ENCODE measurements around the gene LARGE2.

LARGE2 gene

DNA sequence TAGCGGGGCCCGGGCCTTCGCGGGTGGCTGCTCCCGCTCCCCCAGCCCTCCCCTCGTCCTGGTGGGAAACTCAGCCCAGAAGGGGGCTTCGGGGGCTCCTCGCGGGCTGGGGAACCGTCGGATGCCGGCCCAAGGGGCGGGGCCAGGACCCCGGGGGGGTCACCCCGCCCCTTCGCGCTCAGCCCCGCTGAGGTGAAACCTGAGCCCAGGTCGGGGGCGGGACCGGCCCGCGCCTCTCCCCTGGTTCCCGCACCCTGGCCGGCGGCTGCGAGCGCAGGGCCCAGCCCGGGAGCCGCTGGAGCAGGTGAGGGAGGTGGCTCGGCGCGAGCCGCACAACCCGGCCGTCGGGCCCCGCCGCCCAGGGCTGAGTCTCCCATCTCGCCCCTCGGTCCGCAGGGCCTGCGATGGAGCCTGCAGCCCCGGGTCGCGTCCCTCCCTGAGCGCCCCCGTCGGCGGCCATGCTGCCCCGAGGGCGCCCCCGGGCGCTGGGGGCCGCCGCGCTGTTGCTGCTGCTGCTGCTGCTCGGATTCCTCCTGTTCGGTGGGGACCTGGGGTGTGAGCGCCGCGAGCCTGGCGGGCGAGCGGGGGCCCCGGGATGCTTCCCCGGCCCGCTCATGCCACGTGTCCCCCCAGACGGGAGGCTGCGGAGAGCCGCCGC is at the start of gene LARGE2:
TSS of gene LARGE2 (plus strand) at position 232 of the 658 bp plus-strand sequence. CDS start at position 459, 227 bp downstream.
- peak within 1 kb of the TSS; percentile 27 to 56 for H3K4me3 ChIP-seq (ENCODE audit: low read depth in 1 of 2, low read length in 1 of 2)
- no peak within 1 kb of the TSS for H3K27ac ChIP-seq
- TF ChIP-seq CTCF (IDR thresholded peaks at IDR 0.05) = no peak
- H3K4me1 ChIP-seq (ENCODE audit: control insufficient read depth in 1 of 2, insufficient read depth in 1 of 2, low read depth in 1 of 2, low read length in 1 of 2) = peaks cover 23 to 29% of the 10 kb centered on the region in 2 experiments
- H3K27me3 ChIP-seq = peaks cover 66% of the 10 kb centered on the region
- H3K36me3 ChIP-seq = no peaks in the 10 kb centered on the region
- H3K9me3 ChIP-seq = no peaks in the 10 kb centered on the region

GRCh38 chr11:45876401-45876800 is 46.1 kb upstream of the LARGE2 start:
- TF ChIP-seq CTCF (IDR thresholded peaks at IDR 0.05) = no peak

DNA sequence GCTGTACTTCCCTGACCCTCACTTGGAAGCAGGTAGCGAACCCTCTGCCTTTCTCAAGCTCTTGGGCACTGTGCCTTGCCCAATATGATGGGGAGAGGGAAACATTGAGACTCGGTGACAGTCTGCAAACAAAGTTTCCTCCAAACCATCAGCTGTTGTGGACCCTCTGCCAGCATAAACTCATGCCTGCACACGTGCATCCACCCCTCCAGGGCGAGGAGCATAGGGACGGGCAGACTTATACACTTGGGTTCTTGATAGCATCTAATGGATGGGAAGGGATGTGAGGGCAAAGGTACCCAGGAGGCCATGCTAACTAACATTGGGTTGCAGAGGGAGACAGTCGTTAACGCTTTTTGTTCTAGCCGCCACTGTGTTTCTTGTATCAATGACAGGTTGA is 45.2 kb upstream of the LARGE2 start:
- no peaks in the 10 kb centered on the region for H3K4me1 ChIP-seq (ENCODE audit: control insufficient read depth in 1 of 2, insufficient read depth in 1 of 2, low read depth in 1 of 2, low read length in 1 of 2)
- H3K27ac ChIP-seq = no peak overlapping the region
- H3K9me3 ChIP-seq = no peaks in the 10 kb centered on the region
- TF ChIP-seq CTCF (IDR thresholded peaks at IDR 0.05) = no peak
- H3K27me3 ChIP-seq = no peaks in the 10 kb centered on the region
- peaks cover 85% of the 10 kb centered on the region for H3K36me3 ChIP-seq
- H3K4me3 ChIP-seq (ENCODE audit: low read depth in 1 of 2, low read length in 1 of 2) = no peak overlapping the region

More at GRCh38 chr11:45876401-45876800, 46.1 kb upstream of the LARGE2 start:
- Histone ChIP-seq H3K36me3 (peaks cover 85% of the 10 kb centered on the region), H3K4me3 (ENCODE audit: low read depth in 1 of 2, low read length in 1 of 2) (no peak overlapping the region), H3K9me3 (no peaks in the 10 kb centered on the region), H3K27ac (no peak overlapping the region), H3K4me1 (ENCODE audit: control insufficient read depth in 1 of 2, insufficient read depth in 1 of 2, low read depth in 1 of 2, low read length in 1 of 2) (no peaks in the 10 kb centered on the region), H3K27me3 (no peaks in the 10 kb centered on the region)

GRCh38 chr11:45877845-45878244 is 44.6 kb upstream of the LARGE2 start:
- H3K27ac ChIP-seq = no peak overlapping the region
- no peak overlapping the region for H3K4me3 ChIP-seq (ENCODE audit: low read depth in 1 of 2, low read length in 1 of 2)
- TF ChIP-seq CTCF (IDR thresholded peaks at IDR 0.05) = no peak
- no peaks in the 10 kb centered on the region for H3K9me3 ChIP-seq
- H3K36me3 ChIP-seq = peaks cover 83% of the 10 kb centered on the region
- no peaks in the 10 kb centered on the region for H3K27me3 ChIP-seq
- H3K4me1 ChIP-seq (ENCODE audit: control insufficient read depth in 1 of 2, insufficient read depth in 1 of 2, low read depth in 1 of 2, low read length in 1 of 2) = no peaks in the 10 kb centered on the region

- Histone ChIP-seq H3K4me1 (ENCODE audit: control insufficient read depth in 1 of 2, insufficient read depth in 1 of 2, low read depth in 1 of 2, low read length in 1 of 2) (peaks cover 0 to under 1% of the 10 kb centered on the region in 2 experiments), H3K36me3 (peaks cover 62% of the 10 kb centered on the region), H3K27me3 (peaks cover 11% of the 10 kb centered on the region), H3K9me3 (no peaks in the 10 kb centered on the region), H3K27ac (no peak overlapping the region), H3K4me3 (ENCODE audit: low read depth in 1 of 2, low read length in 1 of 2) (no peak overlapping the region)
- no peak for TF ChIP-seq CTCF (IDR thresholded peaks at IDR 0.05)
Measured at GRCh38 chr11:45879803-45880686, 42.4 kb upstream of the LARGE2 start.

Data from neutrophil (primary cell).